Stimulated activated CD4-positive, alpha-beta T cell treated with anti-CD3 and anti-CD28 coated beads, Interleukin-4, amount 100 ng/mL, for 4 hours (primary cell): ENCODE measurements around the gene MTA1.

ENCODE experiments used
- DNase-seq, 2 experiments: peaks; one replicate each; pipeline ENCODE4 v3.0.0-alpha.2; 2020

The MTA1 gene

GRCh38 chr14:105425823-105426247 is 6.2 kb downstream of the MTA1 start:
- DNase-seq = no peak

DNA sequence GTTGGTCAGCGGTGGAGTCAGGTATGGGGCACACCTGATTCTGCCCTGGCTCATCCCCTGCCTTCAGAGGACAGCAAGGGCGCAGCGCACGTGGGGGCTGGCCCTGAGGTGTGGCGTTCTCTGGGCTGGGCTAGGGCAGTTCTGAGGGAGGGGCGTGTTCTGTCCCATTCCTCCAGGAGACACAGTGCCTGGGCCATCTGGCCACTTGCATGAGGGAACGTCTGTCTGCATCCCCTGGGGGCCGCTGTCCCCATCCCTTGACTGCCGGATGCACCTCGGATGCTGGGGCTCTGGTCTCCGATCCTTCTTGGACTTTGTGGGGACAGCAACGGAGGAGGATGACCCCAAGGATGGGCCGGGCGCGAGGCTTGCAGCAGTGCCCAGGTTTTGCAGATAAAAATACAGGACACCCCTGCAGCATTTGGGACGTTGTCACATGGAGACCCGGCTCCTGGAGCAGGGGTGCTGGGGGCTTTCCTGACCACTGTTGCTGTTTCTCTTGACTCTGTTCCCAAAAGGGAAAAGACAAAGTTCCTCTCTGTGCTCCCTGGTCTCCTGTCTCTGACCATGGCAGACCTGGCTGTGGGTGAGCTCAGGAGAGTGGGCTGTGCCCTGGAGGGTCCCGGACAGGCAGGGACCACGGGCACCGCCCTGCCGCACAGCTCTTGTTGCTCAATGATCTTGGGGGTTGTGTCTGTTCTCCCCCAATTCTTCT is 6.9 kb downstream of the MTA1 start:
- DNase-seq = no peak

DNA sequence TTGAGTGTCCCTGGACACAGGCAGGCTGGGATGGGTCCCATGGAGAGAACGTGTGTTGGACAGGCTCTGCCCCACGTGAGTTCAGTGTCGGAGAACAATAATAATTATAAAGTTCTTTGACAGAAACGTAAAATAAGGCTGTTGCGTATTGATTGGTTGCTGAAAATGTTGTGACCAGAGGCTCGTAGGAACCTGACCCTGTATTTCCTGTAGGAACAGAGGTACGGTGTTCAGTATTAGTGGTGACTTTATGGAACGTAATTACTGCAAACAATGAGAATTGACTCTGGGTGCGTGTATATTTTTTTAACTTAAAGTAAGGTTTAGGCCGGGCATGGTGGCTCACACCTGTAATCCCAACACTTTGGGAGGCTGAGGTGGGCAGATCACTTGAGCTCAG is 7.8 kb downstream of the MTA1 start:
- DNase-seq = no peak

DNA sequence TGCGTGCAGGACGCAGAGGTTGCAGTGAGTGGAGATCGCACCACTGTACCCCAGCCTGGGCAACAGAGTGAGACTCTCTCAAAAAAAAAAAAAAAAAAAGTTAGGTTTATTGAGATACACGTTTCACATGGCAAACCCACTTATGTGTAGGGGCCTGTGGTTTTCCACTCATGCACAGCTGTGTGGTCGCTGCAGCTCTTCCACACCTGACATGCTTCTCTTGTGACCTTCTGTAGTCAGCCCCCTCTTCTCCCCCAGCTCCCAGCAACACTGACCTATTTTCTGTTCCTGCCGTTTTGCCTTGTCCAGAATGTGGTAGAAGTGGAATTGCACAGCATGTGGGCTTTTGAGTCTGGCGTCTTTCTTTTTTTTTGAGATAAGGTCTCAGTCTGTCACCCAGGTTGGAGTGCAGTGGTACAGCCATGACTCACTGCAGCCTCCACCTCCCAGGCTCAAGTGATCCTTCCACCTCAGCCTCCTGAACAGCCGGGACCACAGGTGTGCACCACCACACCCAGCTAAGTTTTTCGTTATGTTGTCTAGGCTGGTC is 8.4 kb downstream of the MTA1 start:
- no peak for DNase-seq

GRCh38 chr14:105430042-105430441 is 10.4 kb downstream of the MTA1 start:
- DNase-seq = no peak

DNA sequence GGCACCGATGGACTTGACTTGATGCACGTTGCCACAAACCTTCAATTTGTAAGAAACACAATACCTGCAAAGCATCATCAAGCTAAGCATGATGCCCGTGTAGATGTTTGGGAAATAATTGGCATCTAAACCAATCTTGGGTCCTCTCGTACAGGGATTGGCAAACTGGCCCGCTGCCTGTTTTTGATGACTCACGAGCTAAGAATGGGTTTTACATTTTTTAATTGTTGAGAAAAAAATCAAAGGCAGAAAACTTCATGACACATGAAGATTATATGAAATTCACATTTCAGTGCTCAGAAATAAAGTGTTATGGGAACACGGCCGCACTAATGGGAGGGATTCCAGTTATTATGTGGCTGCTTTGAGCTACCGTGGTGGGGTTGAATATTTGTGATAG is 10.9 kb downstream of the MTA1 start:
- no peak for DNase-seq

- no peak for DNase-seq
These were observed 11.6 kb downstream of the MTA1 start for GRCh38 chr14:105431256-105431655.

GRCh38 chr14:105432657-105433056 is 13.0 kb downstream of the MTA1 start:
- no peak for DNase-seq

- no peak for DNase-seq
These were observed 13.6 kb downstream of the MTA1 start for GRCh38 chr14:105433161-105433605.

DNA sequence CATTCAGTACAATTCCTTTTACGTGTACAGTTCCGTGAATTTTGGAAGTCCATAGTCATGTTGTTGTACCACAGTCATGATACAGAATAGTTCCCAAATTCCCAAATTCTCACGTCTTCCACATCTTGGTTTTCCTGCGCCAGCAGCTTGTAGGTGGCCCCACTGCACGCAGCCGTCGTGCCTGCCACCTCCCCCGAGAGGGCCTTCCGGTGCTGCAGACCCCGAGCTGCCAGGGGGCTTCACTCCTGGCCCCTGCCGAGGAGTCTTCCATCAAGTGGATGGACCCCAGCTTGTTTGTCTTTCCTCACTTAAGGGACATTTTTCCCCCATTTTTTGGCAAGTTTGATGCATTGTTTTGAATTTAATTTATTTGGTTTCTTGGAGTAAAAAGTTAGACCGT is 16.8 kb downstream of the MTA1 start:
- no peak for DNase-seq

GRCh38 chr14:105436891-105437722 is 17.5 kb downstream of the MTA1 start:
- DNase-seq = no peak

DNA sequence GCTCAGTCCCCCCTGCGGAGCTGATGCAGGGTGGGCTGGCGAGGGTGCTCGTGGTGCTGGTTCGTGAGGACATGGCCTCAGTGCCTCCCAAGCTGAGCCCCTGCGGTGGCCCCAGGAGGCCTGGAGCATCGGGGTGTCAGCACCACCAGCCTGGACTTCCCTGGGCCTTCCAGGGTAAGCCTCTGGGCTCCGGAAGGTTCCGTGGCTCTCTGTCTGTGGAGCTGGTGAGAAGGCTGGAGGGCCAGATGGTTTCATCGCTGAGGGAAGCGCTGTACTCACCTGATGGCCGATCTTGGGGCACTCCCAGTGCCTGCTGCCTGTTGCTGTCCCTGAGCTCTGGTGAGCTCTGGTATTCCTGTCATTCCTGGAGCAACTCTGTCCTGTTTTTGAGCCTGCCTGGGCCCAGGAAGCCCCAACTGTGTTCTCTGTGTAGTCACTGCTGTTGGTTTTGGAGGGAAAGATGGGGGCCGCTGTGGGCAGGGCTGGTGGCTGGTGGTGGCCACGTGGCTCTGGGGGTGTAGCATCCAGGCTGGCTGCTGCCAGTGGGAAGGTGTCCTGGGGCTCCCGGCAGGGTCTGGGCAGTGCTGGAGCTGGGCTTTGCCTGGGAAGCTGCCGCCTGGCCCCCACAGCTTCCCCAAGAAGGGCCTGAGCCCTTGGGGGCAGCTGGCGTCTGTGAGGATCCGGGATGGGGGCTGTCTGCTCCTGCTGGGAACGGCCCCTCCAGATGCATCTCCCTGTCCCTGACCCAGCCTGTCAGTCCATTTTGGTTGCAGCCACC is 18.3 kb downstream of the MTA1 start:
- DNase-seq = no peak

GRCh38 chr14:105439179-105439578 is 19.6 kb downstream of the MTA1 start:
- DNase-seq = no peak

GRCh38 chr14:105439710-105440553 is 20.3 kb downstream of the MTA1 start:
- DNase-seq = no peak

DNA sequence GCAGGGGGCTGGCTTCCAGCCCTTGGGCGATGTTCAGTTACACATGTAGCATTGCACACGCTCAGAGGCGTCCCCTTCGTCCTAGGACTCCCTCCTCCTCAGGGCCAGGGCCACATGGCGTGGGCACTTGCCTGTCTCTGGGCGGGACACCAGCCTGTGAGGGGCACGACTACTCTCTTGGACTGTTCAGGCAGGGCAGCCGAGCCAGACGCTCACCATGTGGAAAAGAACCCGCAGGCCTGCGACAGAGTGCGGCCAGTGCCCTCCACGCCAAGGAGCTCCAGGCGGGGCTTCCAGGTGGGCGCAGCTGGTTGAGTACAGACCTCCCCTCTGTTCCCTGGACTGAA is 20.9 kb downstream of the MTA1 start:
- no peak for DNase-seq

- no peak for DNase-seq
These were observed 21.4 kb downstream of the MTA1 start for GRCh38 chr14:105440992-105441391.

GRCh38 chr14:105442125-105442524 is 22.5 kb downstream of the MTA1 start:
- DNase-seq = no peak

GRCh38 chr14:105442834-105443233 is 23.2 kb downstream of the MTA1 start:
- no peak for DNase-seq

DNA sequence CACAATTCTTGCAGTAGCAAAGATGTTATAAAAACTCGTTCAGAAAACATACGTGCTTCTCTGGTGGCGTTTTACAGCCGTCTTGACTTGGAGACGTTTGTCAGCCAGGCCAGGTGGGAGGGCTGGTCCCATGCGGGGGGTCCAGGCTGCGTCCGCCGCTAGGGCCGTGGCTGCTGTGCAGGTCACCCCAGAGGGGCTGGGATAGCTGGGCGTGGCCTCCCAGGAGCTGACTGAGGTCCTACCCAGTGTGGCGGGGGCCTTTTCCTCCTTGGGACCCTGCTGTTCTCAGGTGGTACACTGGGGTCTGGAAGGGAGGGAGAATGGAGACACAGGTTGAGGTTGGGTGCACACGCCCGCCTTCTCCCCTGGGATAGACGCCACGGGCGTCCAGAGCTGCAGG is 25.2 kb downstream of the MTA1 start:
- DNase-seq = no peak

- DNase-seq = no peak
These were observed 25.7 kb downstream of the MTA1 start for GRCh38 chr14:105445290-105445689.

DNA sequence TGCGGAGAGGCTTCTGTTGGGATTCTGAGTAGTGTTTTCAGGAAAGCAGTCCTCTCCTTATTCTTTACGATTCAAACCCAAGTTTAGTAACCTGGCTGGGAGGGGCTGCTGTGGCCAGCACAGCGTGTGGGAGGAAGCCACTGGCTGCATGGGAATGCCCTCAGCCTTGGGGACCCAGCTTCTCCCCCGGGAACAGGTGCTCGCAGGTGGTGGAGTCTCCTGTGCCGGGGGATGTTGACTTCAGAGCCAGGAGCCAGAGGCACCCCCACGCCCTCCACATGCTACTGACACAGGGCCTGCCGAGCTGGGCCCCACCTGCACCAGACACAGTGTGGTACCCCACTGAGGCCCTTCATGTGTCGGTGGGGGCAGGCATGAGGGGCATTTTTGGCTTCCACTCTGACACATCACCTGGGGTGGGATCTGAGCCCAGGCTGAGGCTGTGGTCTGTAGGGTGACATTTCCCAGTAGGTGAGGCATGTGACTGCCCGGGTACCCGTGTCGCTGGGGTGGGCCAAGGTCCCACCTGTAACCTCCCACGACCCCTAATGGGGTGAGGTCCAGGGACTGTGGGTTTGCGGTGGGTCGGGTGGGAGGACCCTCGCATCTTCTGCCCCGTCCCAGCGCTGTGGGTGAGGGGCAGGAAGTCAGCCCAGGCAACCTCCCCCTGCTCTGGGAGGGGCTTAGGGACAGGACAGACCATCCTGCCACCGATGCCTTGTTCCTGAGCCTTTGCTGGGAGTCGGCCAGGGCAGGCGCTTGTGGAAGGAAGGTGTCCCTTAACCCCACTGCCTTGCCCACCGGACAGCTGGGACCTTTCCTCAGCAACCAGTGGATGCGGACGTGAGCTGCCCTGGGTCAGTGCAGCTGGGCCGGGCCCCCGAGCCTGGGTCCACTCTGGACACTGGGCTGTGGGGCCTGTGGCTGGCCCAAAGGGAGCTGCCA is 26.5 kb downstream of the MTA1 start:
- DNase-seq = no peak
